IMR-90 (cell line): ENCODE data around the gene NQO2. TPM values are rescaled to one million over a fixed set of nuclear protein-coding genes. Genes with fewer than 3 reads are reported as not detected.
A peak's percentile ranks its signal among the peaks of the same experiment; 100 is the strongest.

ENCODE experiments used
- ATAC-seq: fragments of 200-7000 bp; cut with Tn5 transposase; 2 replicates; pipeline ENCODE4 v1.9.1; 2020; ENCODE audit warnings: low read depth, mild to moderate bottlenecking, moderate library complexity
- BruUV-seq: library from RNA; stranded (reverse); fragments of 400-500 nt; replicated peaks from 2 replicates; lab custom pipeline; 2021; lab: Mats Ljungman, UMichigan
- CTCF ChIA-PET: fragments of 300-600 bp; formaldehyde crosslinking; extraction: SDS; loops from one replicate; lab custom pipeline; 2021; ENCODE audit warnings: antibody characterized with exemption; lab: Yijun Ruan, JAX
- POLR2A ChIA-PET: fragments of 300-600 bp; sonication (Branson Sonifier 250); formaldehyde crosslinking; loops from one replicate; lab custom pipeline; 2022; ENCODE audit warnings: antibody characterized with exemption; ENCODE audit not compliant: unreplicated experiment; lab: Charles Lee
- DNase-seq: peaks from one replicate; pipeline ENCODE4 v3.0.0; 2013
- H2AFZ ChIP-seq: replicated peaks from 2 replicates; pipeline ENCODE3; 2013; ENCODE audit warnings: low read length, mild to moderate bottlenecking; ENCODE audit not compliant: poor library complexity
- H2AK5ac ChIP-seq: 2 replicates; pipeline ENCODE4 v1.6.1; 2013; ENCODE audit warnings: low read depth, low read length, inconsistent platforms
- H2AK9ac ChIP-seq: replicated peaks from 2 replicates; pipeline ENCODE3; 2013; ENCODE audit warnings: mild to moderate bottlenecking, low read depth, low read length, moderate library complexity; ENCODE audit not compliant: poor library complexity
- H2BK120ac ChIP-seq: 2 replicates; pipeline ENCODE4 v1.6.1; 2013; ENCODE audit warnings: low read depth, low read length, inconsistent platforms
- H2BK15ac ChIP-seq: 3 replicates; pipeline ENCODE4 v1.6.1; 2013; ENCODE audit warnings: low read depth, low read length, inconsistent platforms
- H2BK20ac ChIP-seq: 2 replicates; pipeline ENCODE4 v1.6.1; 2013; ENCODE audit warnings: low read depth, mild to moderate bottlenecking, inconsistent platforms, low read length, moderate library complexity
- H2BK5ac ChIP-seq: 2 replicates; pipeline ENCODE4 v1.6.1; 2013; ENCODE audit warnings: mild to moderate bottlenecking, low read depth, low read length, inconsistent platforms; ENCODE audit not compliant: poor library complexity, severe bottlenecking
- H3K14ac ChIP-seq: replicated peaks from 2 replicates; pipeline ENCODE4 v1.6.1; 2013; ENCODE audit warnings: low read depth, low read length, inconsistent platforms
- H3K18ac ChIP-seq: 2 replicates; pipeline ENCODE4 v1.6.1; 2013; ENCODE audit warnings: low read depth, low read length, control low read depth
- H3K23ac ChIP-seq: 2 replicates; pipeline ENCODE4 v1.6.1; 2013; ENCODE audit warnings: low read depth, low read length, inconsistent platforms
- H3K27ac ChIP-seq: 2 replicates; pipeline ENCODE4 v1.5.1; 2013; ENCODE audit warnings: mild to moderate bottlenecking, control low read depth, low read length; ENCODE audit not compliant: insufficient read depth
- H3K27me3 ChIP-seq: 2 replicates; pipeline ENCODE4 v1.6.1; 2013; ENCODE audit warnings: low read length; ENCODE audit not compliant: control insufficient read depth, insufficient read depth
- H3K36me3 ChIP-seq: 2 replicates; pipeline ENCODE4 v1.6.1; 2013; ENCODE audit warnings: low read length, mixed read lengths; ENCODE audit not compliant: control insufficient read depth, insufficient read depth
- H3K4ac ChIP-seq: 2 replicates; pipeline ENCODE4 v1.6.1; 2013; ENCODE audit warnings: low read depth, low read length, inconsistent platforms
- H3K4me1 ChIP-seq: 2 replicates; pipeline ENCODE4 v1.6.1; 2013; ENCODE audit warnings: low read length, mixed read lengths; ENCODE audit not compliant: control insufficient read depth, insufficient read depth
- H3K4me2 ChIP-seq: 2 replicates; pipeline ENCODE4 v1.6.1; 2013; ENCODE audit warnings: low read depth, mild to moderate bottlenecking, control low read depth, low read length, moderate library complexity
- H3K4me3 ChIP-seq: 2 replicates; pipeline ENCODE4 v1.5.1; 2013; ENCODE audit warnings: low read depth, mild to moderate bottlenecking, control low read depth, low read length, moderate library complexity; ENCODE audit not compliant: insufficient read depth
- H3K56ac ChIP-seq: 2 replicates; pipeline ENCODE4 v1.6.1; 2013; ENCODE audit warnings: low read length, inconsistent platforms; ENCODE audit not compliant: insufficient read depth; ENCODE audit errors: extremely low read depth
- H3K79me1 ChIP-seq, 2 experiments: 2 replicates each; pipeline ENCODE4 v1.6.1; 2013; ENCODE audit warnings: low read length in 2 of 2, inconsistent platforms in 1 of 2, low read depth in 1 of 2
- H3K9ac ChIP-seq: 2 replicates; pipeline ENCODE4 v1.6.1; 2013; ENCODE audit warnings: low read depth, low read length, control low read depth
- H3K9me1 ChIP-seq: 2 replicates; pipeline ENCODE4 v1.6.1; 2013; ENCODE audit warnings: low read length, inconsistent platforms; ENCODE audit not compliant: insufficient read depth
- H3K9me3 ChIP-seq: 2 replicates; pipeline ENCODE4 v1.6.1; 2013; ENCODE audit warnings: low read length; ENCODE audit not compliant: control insufficient read depth, insufficient read depth
- H4K20me1 ChIP-seq: 2 replicates; pipeline ENCODE4 v1.6.1; 2013; ENCODE audit warnings: low read length, inconsistent platforms; ENCODE audit not compliant: insufficient read depth
- H4K5ac ChIP-seq: 2 replicates; pipeline ENCODE4 v1.6.1; 2013; ENCODE audit warnings: mild to moderate bottlenecking, low read depth, low read length, control low read depth
- H4K8ac ChIP-seq, 2 experiments: 2 replicates each; pipeline ENCODE4 v1.6.1; 2013; ENCODE audit warnings: low read depth in 2 of 2, low read length in 2 of 2, control low read depth in 1 of 2, inconsistent platforms in 1 of 2
- H4K91ac ChIP-seq: 2 replicates; pipeline ENCODE4 v1.6.1; 2013; ENCODE audit warnings: low read depth, low read length, inconsistent platforms; ENCODE audit not compliant: insufficient read depth
- CHD1 ChIP-seq: IDR thresholded peaks from 2 replicates; pipeline ENCODE4 v1.6.1; 2012; ENCODE audit warnings: low read depth, low read length, improper control_type of control experiment
- FOS ChIP-seq: fragments of 150-350 bp; IDR thresholded peaks from 2 replicates; pipeline ENCODE4 v1.6.1; 2016; ENCODE audit warnings: low read depth, low read length
- MXI1 ChIP-seq: IDR thresholded peaks from 2 replicates; pipeline ENCODE4 v1.6.1; 2012; ENCODE audit warnings: low read depth, mild to moderate bottlenecking, low read length, moderate library complexity, borderline replicate concordance
- NFE2L2 ChIP-seq: fragments of 150-350 bp; IDR thresholded peaks from 2 replicates; pipeline ENCODE4 v1.6.1; 2016; ENCODE audit warnings: low read depth, mild to moderate bottlenecking, low read length
- POLR2A ChIP-seq: IDR thresholded peaks from 2 replicates; pipeline ENCODE4 v1.6.1; 2012; ENCODE audit warnings: mild to moderate bottlenecking, low read depth, low read length
- WGBS, 2 experiments: methylation state at CpG; one replicate each; pipeline versions ENCODE4 v1.1.5 to v1.1.7; 2013; ENCODE audit warnings: missing lambda C conversion rate in 2 of 2; ENCODE audit not compliant: insufficient read length in 1 of 2; ENCODE audit errors: extremely low coverage in 2 of 2; 5-methylcytosine and 5-hydroxymethylcytosine counted together
- dilution Hi-C: fragments of 300-500 bp; cut with HindIII; formaldehyde crosslinking; loops from one replicate; pipeline ENCODE4 v1.14.3; 2018; ENCODE audit warnings: low sequenced_read_pairs; ENCODE audit not compliant: unreplicated experiment
- in situ Hi-C: fragments of 300-500 bp; cut with MboI; formaldehyde crosslinking; loops from 3 replicates; pipeline ENCODE4 v1.14.3; 2019; ENCODE audit warnings: low sequenced_read_pairs, inconsistent platforms, mixed read lengths
- intact Hi-C: fragments of 100-400 bp; cut with micrococcal nuclease; formaldehyde crosslinking; loops from 2 replicates; pipeline ENCODE4 v1.10.0; 2022
- polyA plus RNA-seq, 3 experiments: library from polyadenylated mRNA; depleted of rRNA; stranded (reverse); fragments of >200 nt; gene quantifications; 2 replicates each; pipeline ENCODE4 v1.2.3, GENCODE V29; 2012; ENCODE audit warnings: low replicate concordance in 1 of 3
- total RNA-seq: library from RNA; depleted of rRNA; stranded (reverse); fragments of >200 nt; gene quantifications from 2 replicates; pipeline ENCODE4 v1.2.3, GENCODE V29; 2012
- TF ChIP-seq, protein P1 (sequence below): conservative IDR thresholded peaks from 2 replicates; pipeline ENCODE4 v1.5.1; 2012; ENCODE audit warnings: mild to moderate bottlenecking, low read depth, low read length, improper control_type of control experiment

NQO2 gene
- total and polyA plus RNA-seq, 2 of the 4 experiments (the other 2 are of a cell fraction): 42.5 to 72.1 TPM

DNA sequence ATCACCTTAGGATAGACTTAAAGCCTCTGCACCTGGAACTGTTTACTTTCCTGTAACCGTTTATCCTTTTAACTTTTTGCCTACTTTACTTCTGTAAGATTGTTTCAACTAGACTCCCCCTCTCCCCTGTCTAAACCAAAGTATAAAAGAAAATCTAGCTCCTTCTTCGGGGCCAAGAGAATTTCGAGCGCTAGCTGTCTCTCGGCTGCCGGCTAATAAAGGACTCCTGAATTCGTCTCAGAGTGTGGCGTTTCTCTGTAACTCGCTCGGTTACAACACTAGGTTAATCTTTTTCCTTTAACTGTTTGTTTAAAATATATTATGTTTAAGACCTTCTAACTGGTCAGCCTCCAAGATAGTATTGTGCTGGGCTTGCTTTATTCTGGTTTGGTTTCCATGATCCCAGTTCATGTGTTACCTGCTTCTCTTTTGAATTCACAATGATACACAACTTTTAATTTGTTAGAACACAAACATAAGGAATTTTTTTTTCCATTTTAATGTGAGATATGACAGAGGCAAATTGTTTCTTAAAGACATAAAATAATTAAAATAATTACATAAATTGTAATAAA, 8.7 kb upstream of the NQO2 start:
- peak overlapping the region; percentile 100 for H3K4ac ChIP-seq
- peaks cover 12% of the 10 kb centered on the region for H3K9me1 ChIP-seq
- dilution Hi-C loops: no loop called here
- H3K4me2 ChIP-seq: peak overlapping the region; percentile 91
- H3K14ac ChIP-seq: peak overlapping the region; percentile 100
- H2AK9ac ChIP-seq: no peak overlapping the region
- H2BK15ac ChIP-seq: peak overlapping the region; percentile 16; the same call in 2 of the 3 replicates
- TF ChIP-seq POLR2A (no peak), CHD1 (no peak), FOS (no peak), NFE2L2 (no peak), MXI1 (no peak)
- TF ChIP-seq, protein P1, sequence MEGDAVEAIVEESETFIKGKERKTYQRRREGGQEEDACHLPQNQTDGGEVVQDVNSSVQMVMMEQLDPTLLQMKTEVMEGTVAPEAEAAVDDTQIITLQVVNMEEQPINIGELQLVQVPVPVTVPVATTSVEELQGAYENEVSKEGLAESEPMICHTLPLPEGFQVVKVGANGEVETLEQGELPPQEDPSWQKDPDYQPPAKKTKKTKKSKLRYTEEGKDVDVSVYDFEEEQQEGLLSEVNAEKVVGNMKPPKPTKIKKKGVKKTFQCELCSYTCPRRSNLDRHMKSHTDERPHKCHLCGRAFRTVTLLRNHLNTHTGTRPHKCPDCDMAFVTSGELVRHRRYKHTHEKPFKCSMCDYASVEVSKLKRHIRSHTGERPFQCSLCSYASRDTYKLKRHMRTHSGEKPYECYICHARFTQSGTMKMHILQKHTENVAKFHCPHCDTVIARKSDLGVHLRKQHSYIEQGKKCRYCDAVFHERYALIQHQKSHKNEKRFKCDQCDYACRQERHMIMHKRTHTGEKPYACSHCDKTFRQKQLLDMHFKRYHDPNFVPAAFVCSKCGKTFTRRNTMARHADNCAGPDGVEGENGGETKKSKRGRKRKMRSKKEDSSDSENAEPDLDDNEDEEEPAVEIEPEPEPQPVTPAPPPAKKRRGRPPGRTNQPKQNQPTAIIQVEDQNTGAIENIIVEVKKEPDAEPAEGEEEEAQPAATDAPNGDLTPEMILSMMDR: no peak
- H4K20me1 ChIP-seq: no peaks in the 10 kb centered on the region
- peak overlapping the region; percentile 72 for H3K4me3 ChIP-seq
- no peak for DNase-seq
- in situ Hi-C loops: loop anchor here (10.0 kb wide), 2 partner anchors 64 to 264 kb away; partner anchors contain the start of gene PSMG4
- H3K4me1 ChIP-seq: peaks cover 12% of the 10 kb centered on the region
- WGBS, 2 experiments: 8% methylated on average over 2 of the region's 10 CpGs; no CpG with 5 or more reads in 1 of the 2 experiments
- no peak overlapping the region for H2AK5ac ChIP-seq
- peak overlapping the region; percentile 100 for H2BK120ac ChIP-seq
- peak overlapping the region; percentile 60 for H2AFZ ChIP-seq
- no peaks in the 10 kb centered on the region for H3K36me3 ChIP-seq
- peak overlapping the region; percentile 99; the same call in 1 of the 2 replicates for H3K18ac ChIP-seq
- H2BK5ac ChIP-seq: peak overlapping the region; percentile 100
- peaks cover 0 to 10% of the 10 kb centered on the region in 2 experiments; a peak in 1 of 4 replicates for H3K79me1 ChIP-seq
- ATAC-seq: no peak
- POLR2A ChIA-PET: interaction anchor here (1.0 to 1.2 kb wide), 2 partner anchors 11 to 73 kb away, joined by 3 read pairs; no protein-coding TSS in a partner anchor
- no TSS peak for BruUV-seq
- H3K23ac ChIP-seq: peak overlapping the region; percentile 100; the same call in 1 of the 2 replicates
- H3K27me3 ChIP-seq: no peaks in the 10 kb centered on the region
- H4K91ac ChIP-seq: peak overlapping the region; percentile 100; the same call in 1 of the 2 replicates
- 0 out of 2 replicates have a peak overlapping the region, but pooled peaks have one; percentile 2 for H4K5ac ChIP-seq
- H3K27ac ChIP-seq: peak overlapping the region; percentile 98
- CTCF ChIA-PET: interaction anchor here (1.4 to 3.1 kb wide), 3 partner anchors 11 to 144 kb away, joined by 4 to 37 read pairs (median 13); no protein-coding TSS in a partner anchor
- H3K9ac ChIP-seq: peak overlapping the region; percentile 99
- intact Hi-C loops: no loop called here
- H3K56ac ChIP-seq: peak overlapping the region; percentile 100
- no peaks in the 10 kb centered on the region for H3K9me3 ChIP-seq
- H4K8ac ChIP-seq: peak overlapping the region; percentile 78 to 100; a peak in 3 of 4 replicates
- peak overlapping the region; percentile 43; the same call in 1 of the 2 replicates for H2BK20ac ChIP-seq
